SK-N-MC (cell line): ENCODE results near the gene GPC3.

Source experiments
- EZH2 ChIP-seq: fragments of 200-600 bp; sonication (generic); IDR thresholded peaks from one replicate; pipeline ENCODE4 v1.6.1; 2017; ENCODE audit warnings: antibody characterized with exemption
- POLR2AphosphoS5 ChIP-seq: IDR thresholded peaks from 2 replicates; pipeline ENCODE4 v1.6.1; 2012; ENCODE audit warnings: mild to moderate bottlenecking, low read depth, low read length, borderline replicate concordance

DNA sequence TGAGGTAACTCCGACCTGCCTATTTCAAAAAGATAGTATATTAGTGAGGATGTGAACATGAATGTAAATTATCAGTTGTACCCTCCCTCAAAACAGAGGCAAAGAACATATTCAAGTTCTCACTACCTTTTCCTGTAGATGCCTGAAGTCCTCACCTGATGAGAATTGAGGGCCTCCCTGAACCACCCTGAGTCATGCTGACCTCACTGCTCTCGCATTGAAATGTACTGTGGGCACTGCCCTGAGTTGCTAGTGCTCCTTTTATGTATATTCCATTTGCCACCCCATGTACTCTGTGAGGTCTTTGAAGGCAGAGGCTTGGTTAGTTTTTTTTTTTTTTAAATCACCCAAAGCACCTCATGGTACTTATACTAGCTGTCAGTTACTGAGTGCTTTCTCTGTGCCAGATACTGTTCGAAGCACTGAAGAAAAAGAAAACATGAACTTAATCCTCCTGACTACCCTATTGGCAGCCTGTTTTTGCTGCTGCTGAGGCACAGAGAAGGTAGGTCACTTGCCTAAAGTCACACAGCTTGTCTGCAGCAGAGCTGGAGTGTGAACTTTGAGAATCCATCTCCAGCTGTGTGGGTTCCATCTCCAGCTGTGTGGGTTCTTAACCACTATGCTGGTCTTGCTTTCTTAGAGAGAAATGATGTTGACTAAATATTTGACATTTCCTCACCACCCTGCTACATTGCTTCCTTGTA, 317.0 kb downstream of the GPC3 start:
- TF ChIP-seq EZH2 (no peak), POLR2AphosphoS5 (no peak)
